Measurements from ENCODE around the gene SF3B2.
"Not testable (repeated sequence)": the region's sequence is repeated elsewhere in the genome, so short reads cannot be mapped to it uniquely, and the experiment has no call there.

Gene SF3B2, protein sequence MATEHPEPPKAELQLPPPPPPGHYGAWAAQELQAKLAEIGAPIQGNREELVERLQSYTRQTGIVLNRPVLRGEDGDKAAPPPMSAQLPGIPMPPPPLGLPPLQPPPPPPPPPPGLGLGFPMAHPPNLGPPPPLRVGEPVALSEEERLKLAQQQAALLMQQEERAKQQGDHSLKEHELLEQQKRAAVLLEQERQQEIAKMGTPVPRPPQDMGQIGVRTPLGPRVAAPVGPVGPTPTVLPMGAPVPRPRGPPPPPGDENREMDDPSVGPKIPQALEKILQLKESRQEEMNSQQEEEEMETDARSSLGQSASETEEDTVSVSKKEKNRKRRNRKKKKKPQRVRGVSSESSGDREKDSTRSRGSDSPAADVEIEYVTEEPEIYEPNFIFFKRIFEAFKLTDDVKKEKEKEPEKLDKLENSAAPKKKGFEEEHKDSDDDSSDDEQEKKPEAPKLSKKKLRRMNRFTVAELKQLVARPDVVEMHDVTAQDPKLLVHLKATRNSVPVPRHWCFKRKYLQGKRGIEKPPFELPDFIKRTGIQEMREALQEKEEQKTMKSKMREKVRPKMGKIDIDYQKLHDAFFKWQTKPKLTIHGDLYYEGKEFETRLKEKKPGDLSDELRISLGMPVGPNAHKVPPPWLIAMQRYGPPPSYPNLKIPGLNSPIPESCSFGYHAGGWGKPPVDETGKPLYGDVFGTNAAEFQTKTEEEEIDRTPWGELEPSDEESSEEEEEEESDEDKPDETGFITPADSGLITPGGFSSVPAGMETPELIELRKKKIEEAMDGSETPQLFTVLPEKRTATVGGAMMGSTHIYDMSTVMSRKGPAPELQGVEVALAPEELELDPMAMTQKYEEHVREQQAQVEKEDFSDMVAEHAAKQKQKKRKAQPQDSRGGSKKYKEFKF

DNA sequence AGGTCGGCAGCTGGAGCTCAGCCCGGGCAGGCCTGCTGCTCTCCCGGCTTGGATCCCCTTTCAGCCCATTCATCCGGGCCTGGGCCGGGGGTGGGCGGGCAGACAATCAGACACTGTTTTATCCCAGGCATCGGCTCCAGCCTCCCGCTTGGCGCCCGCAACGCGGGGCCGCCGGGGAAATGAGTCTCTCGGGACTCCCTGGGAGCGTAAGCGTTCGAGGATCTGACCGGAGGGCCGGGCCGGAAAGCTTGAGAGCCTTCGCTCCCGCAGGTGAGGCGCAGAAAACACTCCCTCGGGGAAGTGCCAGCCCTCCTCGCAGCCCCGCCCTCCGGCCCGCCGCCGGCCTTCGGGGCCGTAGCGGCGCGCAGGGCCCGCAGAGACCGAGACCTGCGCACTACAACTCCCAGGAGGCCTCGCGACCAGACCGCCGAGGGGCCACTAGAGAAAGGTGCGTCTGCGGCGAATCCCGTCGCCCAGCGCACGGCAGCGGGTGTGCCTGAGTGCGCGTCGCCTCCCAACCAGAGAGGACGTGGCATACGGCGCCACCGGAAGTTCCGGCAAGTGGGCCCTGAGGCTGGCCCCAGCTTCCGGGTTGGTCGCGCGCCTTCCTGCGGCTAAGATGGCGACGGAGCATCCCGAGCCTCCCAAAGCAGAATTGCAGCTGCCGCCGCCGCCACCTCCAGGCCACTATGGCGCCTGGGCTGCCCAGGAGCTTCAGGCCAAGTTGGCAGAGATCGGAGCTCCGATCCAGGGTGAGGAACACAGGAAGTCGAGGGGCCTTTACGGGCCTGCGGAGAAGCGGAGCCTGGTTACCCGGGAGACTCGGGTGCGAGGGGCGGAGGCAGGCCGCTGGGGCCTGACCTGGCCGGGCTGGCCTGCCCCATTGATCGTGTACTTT lies at the start of gene SF3B2:
Gene SF3B2, plus strand, starts transcription at position 599 of the 898 bp plus-strand sequence. Its CDS starts 21 bp downstream, at position 620.
- no peak for FAIRE-seq

DNA sequence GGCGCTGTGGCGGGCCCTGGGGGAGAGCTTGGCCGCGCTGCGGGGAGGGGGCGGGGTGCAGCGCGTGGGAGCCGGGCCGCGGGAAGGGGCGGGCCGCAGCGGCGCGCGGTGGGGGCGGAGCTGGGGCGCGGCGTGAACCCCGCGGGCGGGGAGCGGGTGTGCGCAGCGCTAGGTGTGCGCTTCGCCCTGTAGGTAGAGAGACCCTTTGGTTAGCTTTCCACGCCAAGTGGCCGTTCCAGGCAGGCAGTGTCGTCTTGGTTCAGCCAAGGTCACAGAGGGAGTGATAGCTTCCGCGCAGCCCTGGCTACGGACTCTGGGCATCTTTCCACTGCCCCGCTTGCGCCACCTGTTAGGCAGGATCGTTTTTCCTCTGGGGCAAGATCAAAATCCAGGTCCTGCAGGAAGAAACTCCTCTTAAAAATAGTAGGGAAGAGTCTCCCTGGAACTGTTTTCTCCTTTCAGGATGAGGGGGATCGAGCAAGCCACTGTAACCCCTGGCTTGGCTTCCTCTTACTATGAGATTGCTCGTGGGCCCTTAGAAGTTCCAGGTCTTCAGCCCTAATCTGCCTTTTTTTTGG lies 49.4 kb upstream of the SF3B2 start:
- FAIRE-seq: no peak

DNA sequence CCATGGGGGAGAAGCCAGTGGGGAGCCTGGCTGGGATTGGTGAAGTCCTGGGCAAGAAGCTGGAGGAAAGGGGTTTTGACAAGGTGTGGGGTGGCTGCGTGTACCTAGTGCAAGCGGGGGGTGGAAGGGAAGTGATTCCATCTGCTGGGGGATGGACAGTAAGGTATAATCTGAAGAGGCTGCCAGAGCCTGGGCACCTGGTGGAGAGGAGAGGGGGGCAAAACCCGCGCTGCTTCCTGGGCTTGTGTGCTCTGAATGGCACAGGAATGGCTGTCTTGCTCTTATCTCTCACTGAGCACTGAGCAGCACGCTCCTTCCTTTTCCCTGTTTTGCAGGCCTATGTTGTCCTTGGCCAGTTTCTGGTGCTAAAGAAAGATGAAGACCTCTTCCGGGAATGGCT lies 48.9 kb upstream of the SF3B2 start:
- FAIRE-seq: no peak

DNA sequence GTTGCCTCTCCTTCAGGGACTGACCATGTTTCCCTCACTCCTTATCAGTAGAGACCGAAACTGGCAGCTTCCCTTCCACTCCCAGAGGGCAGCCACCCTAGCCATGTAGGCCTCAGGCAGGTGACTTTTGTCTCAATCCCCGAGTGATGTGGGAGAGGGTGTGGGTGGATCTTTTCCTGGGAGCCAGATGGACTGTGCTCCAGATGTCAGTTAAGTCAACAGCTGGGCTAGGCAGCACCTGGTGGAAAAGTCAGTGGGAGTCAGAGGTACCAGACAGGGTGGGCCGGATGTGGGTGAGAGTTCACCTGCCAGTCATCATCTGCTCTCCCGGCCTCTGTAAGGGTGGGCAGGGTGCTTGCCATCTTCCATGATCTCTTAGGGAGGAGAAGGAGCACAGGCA lies 48.0 kb upstream of the SF3B2 start:
- FAIRE-seq: no peak

DNA sequence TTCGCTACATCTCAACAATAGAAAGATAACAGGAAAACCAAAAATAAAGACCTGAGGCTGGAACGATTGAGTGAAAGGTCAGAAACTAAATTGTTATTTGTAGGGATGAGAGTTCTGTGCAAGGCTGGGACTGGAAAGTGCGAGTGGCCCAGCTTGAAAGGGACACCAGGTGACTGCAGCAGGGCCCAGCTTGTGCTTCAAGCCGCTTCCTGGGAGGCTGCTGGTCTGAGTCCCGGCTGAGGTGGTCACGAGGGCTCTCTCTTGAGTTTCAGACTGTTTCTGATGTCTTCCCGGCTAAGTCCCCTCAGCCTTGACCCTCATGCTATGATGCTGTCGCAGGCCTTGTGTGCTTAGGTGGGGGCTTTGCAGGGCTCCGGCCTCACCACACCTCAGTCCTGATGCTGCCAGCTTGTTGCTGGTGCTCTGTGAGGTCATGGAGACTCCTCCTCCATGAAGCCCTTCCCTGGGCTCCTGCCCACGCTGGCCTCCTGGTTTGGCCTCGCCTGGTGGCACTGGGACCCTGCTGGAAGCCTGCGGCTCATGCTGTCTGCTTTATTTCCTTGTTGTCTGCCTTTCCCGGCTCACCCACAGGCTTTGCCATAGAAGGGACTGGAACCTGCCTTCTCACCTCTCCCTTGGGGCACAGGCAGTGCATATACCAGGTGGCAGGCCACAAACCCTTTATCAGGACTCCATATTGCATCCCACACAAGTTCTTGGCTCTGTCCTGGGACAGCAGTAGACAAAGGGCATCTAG lies 45.9 kb upstream of the SF3B2 start:
- FAIRE-seq: no peak

DNA sequence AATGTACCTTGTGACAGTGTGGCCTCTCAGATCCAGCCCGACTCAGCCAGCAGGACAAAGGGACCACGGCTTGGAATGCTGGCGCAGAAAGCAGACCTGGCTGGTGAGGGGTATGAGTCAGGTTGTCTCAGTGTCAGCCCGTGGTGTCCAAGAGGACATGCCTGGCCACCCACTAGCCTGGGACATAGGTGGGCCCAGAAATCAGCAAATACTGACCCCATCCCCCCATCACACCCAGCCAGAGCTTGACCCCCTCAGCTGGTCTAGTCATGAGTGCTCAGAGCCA lies 45.3 kb upstream of the SF3B2 start:
- FAIRE-seq: no peak

DNA sequence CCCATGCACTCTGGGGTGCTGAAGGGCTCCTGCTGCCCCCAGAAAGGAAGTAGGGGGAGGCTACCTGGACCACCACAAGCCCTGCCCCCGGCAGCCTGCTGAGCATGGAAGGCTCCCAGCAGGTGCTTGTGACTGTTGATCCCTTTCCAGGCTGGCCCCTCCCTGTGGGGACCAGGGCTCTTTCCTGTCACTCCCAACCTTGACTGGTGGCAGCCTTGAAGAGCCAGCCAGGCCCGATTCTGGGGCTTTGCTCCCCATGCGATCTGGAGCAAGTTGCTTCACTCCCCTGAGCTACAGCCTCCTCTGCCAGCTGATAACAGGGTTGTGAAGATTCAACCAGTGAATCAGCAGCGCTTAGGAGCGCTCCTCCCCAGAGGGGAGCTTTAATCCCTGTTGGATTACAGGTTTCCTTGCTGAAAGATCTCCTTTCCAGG lies 44.9 kb upstream of the SF3B2 start:
- no peak for FAIRE-seq

DNA sequence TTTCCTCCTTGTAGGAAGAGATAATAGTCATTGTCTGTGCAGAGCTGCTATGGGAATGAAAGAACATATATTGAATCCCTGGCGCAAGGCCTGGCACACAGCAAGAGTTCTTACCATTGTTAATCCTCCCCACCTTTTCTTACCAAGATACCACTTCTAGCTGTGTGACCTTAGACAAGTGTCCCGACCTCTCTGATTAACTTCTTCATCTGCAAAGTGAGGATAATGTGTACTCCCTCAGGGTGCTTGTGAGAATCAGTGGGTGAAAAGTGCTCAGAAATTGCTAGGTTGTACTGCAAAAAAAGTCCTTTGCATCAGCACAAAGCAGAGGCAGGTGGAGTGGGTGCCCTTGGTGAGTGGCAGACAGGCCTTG lies 44.1 kb upstream of the SF3B2 start:
- FAIRE-seq: no peak

DNA sequence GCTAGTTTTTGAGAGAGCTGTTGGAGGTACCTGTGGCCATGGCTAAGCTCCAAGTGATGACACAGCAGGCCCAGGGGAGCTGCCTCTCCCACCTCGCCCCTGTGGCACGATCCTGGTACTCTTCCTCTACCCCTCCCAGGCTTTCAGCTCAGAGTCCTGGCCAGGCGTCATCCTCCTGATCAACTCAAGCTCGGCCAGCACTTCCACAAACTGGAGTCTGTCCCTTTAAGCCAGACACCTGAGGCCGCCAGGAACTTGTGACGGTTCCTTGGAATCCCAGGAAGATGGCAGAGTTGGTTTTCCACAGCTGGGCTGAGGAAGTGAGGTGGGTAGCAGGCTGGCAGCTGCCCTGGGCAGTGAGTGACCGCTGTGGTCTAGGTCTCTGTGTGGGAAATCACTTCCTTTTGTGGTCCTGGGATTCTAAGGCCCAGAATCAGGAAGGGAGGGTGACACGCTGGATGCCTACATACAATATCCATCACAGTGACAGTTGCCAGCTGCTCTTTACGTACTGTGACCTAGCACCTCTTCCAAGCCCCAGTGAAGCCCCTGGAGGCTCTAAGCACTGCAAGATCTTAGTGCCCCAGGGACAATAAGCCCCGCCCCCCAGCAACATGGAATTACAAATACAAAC lies 43.6 kb upstream of the SF3B2 start:
- no peak for FAIRE-seq

DNA sequence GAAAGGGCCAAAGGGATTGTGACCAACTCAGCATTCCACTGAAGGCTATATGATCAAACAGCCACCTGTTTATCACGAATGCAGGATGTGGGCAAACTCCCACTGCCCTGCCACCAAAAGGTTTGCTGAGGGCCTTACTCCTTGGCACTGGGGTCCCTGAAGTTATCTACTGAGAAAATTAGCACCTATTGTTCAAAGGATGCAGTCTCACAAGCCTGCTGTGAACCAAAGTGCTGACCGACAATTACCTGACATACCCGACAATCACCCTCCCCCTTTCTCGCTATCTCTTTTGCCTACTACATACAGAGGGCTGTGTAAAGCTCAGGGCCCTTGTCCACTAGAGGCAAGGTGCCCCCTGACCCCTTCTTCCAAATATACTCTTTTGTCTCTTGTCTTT lies 42.1 kb upstream of the SF3B2 start:
- FAIRE-seq: not testable (repeated sequence)

DNA sequence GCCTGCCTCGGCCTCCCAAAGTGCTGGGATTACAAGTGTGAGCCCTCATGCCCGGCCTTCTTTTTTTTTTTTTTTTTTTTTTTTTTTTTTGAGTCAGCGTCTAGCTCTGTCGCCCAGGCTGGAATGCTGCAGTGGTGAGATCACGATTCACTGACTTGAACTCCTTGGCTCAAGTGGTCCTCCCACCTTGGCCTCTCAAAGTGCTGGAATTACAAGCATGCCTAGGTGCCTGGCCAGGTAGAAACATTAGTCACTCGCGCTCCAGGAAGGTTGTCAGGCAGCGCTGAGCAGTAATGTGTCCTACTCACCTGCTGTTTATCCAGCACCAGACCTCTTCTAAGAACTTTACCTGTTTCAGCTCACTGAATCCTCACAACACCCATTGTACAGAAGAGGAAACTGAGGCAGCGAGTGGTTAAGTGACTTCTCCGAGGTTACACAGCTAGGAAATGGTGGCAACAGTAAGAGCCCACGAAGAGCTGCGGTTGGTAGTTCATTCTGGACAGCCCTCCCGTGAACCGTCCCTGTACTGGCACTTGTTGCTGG lies 40.9 kb upstream of the SF3B2 start:
- no peak for FAIRE-seq

DNA sequence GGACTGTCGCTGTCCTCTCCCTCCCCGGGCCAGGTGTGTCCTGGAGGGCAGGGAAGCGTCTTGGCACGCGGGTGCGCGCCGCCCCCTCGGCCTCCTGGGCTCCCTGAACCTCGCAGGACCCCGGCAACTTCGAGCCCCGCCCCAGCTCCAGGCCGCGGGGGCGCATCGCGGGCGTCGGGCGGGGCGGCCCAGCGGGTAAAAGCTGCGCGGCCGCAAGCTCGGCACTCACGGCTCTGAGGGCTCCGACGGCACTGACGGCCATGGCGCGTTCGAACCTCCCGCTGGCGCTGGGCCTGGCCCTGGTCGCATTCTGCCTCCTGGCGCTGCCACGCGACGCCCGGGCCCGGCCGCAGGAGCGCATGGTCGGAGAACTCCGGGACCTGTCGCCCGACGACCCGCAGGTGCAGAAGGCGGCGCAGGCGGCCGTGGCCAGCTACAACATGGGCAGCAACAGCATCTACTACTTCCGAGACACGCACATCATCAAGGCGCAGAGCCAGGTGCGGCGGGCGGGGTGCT lies 40.3 kb upstream of the SF3B2 start, which contains the start of gene CST6:
Gene CST6, plus strand, starts transcription at position 224 of the 519 bp plus-strand sequence. Its CDS starts 37 bp downstream, at position 261.
- no peak for FAIRE-seq

DNA sequence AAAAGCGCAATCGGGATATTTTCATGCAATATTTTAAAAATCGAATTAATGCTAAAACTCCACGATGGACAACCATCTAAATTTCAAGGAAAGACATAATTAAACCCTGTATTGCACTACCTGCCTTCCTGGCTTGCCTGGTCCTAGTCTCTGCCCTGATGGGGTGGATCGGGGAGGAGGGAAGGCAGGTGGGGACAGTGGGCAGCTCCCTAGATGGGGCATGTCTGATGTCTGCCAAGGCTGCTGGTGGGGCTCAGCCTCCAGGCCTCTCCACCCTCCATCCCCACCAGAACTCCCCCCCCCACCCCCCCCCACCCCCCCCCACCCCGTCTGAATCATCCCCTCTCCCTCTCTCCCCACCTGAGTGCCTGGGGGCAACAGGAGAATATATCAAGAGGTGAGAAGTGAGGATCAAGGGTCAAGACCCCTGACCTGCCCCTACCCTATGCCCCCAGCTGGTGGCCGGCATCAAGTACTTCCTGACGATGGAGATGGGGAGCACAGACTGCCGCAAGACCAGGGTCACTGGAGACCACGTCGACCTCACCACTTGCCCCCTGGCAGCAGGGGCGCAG lies 39.7 kb upstream of the SF3B2 start:
- FAIRE-seq: no peak

DNA sequence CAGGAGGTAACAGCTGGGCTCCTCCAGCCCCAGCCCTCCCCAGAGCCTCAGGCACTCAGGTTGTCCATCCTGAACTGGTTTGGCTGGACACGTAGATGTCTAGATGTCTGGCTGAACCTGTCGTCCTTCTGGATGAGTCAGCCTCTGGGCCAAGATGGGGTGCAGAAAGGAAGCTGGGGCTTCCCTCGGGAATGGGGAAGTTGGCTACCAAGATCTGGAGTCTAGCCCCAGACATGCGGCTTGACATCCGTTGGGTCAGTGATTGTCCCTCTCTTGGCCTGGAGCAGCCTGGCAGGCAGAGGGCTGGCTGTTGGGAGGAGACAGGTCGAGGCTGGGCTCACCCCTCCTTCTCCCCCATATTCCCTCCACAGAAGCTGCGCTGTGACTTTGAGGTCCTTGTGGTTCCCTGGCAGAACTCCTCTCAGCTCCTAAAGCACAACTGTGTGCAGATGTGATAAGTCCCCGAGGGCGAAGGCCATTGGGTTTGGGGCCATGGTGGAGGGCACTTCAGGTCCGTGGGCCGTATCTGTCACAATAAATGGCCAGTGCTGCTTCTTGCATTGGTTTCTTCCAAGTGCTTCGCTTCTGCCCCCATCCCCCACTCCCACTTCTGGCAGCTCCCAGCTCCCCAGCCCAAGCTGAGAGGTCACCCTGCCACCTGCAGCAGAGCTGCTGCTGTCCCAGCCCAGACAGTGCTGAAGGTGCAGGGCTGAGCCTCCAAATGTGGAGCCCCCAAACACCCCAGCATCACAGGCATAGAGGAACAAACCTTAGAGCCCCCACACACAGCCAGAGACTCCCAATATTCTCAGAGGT lies 39.0 kb upstream of the SF3B2 start:
- no peak for FAIRE-seq

DNA sequence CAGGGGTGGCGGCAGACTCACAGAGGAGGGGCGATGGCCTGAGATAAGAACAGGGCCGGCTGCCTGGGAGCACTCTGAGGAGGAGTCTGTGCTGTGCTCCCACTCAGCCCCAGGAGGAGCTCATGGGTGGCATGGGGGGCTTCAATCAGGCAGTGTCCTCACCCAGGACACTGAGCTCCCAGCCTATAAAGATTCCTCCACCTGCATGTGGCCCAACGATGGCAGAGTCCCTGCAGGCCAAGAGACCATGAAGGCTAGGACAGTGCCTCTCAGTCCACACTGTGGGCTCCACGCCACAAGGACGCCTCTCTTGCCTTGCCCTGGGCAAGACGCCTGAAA lies 38.4 kb upstream of the SF3B2 start:
- no peak for FAIRE-seq

DNA sequence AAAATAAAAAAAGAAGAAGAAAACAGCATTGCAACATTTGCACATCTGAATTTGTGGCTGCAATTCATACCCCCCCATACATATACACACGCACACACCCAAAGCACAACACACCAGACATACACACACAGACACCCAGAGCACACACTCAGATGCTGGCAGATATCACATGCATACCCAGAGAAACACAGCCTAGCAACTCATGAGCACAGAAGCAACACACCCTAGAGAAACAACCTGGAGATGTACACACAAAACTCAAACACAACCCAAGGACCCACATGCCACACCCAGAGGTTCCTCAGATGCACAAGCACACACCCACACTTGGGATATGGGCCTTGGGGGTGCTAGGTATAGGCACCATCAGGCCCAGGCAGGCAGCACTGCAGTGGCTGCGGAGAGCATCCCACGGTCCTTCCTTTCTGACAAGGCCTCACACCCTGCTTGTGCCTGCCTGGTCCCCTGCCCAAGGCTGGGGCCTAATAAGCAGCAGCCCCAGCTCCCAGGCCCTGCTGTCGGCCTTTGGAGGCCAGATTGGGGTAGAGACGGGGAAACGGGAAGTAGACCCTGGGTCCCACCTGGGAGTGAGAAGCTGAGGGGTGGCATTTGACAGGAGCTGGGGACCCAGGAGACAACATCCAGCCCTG lies 37.2 kb upstream of the SF3B2 start:
- no peak for FAIRE-seq

DNA sequence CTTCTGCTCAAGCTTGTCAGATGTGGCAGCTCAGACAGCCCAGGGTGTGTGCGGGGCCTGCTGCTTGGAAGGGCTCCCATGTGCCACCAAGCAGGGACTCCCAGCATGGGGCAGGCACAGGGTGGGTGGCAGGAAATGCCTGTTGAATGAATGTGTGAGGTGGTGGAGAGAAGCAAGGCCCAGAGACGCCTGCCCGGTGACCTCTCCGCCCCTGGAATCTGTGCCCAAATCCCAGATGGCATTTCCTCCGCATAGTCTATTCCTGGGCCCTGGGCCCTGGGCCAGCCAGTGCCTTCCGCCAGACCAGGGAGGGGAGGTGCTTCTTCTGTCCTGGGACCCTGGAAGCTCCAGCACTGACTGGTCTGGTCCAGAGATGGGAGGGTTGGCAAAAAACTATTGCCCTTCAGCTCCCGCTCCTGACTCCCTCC lies 36.7 kb upstream of the SF3B2 start:
- FAIRE-seq: no peak

DNA sequence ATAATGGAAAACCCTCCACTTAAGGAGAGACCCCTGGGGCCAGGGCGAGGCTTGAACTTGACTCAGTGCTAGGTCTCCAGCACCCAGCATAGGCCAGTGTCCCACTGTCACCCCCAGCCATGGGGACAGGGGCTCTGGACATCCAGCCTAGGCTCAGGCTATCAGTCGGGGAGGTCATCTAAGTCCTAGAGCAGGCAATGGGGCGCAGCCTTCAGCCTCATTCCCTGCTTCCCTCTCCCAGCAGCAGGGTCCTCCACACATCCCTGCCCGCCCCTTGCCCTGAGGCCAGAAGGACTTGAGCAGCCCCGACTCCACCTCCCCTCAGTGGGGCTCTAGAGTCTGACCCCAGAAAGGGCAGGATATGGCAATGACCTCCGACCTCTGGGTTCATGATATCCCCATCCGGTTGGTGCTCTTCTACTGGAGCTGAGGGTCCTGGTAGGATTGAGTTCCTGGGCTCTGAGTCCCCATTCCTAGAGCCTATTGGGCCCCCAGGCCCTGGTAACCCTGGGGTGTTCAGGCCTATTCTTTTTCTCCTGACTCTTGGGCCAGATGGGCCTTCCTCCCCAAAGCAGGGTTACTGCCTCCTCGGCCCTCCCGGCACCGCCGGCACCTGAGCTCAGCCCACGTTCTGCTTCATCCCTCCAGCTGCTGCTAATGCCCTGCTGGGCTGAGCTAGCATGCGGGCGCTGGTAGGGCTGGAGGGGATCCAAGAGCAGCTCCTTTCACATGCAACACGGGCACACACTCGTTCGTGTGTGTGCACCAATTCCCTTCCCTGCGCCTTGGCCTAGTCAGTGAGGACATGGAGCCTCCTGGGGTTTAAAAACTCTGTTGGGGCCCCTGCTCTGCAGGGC lies 36.0 kb upstream of the SF3B2 start:
- FAIRE-seq: no peak

Measured in colon (tissue), 2 donors.